GM18508 (cell line): Measurements from ENCODE around the gene CDH16.

ENCODE experiments used
- ATAC-seq: cut with Tn5 transposase; IDR thresholded peaks from one replicate; pipeline ENCODE4 v1.9.1; 2021; ENCODE audit warnings: moderate number of reproducible peaks; ENCODE audit not compliant: insufficient read depth, unreplicated experiment

CDH16 gene

GRCh38 chr16:66928702-66929388, 10.2 kb upstream of the CDH16 start:
- no peak for ATAC-seq

- no peak for ATAC-seq
Observed at GRCh38 chr16:66927918-66928649, 9.4 kb upstream of the CDH16 start.

- no peak for ATAC-seq
Observed at GRCh38 chr16:66926961-66927436, 8.3 kb upstream of the CDH16 start.

- ATAC-seq = no peak
Observed at GRCh38 chr16:66926171-66926947, 7.7 kb upstream of the CDH16 start.

GRCh38 chr16:66925322-66925840, 6.7 kb upstream of the CDH16 start, which contains the start of gene RRAD:
Gene RRAD (minus strand): TSS chr16:66925535. CDS start chr16:66925179, 356 bp downstream.
- ATAC-seq = no peak

- ATAC-seq = no peak
Observed at GRCh38 chr16:66924527-66925321, 6.0 kb upstream of the CDH16 start.

GRCh38 chr16:66923866-66924265, 5.2 kb upstream of the CDH16 start:
- no peak for ATAC-seq

GRCh38 chr16:66923247-66923731, 4.6 kb upstream of the CDH16 start:
- no peak for ATAC-seq

- no peak for ATAC-seq
Observed at GRCh38 chr16:66921729-66922450, 3.2 kb upstream of the CDH16 start.

GRCh38 chr16:66920924-66921680, 2.4 kb upstream of the CDH16 start:
- ATAC-seq = no peak

- no peak for ATAC-seq
Observed at GRCh38 chr16:66920299-66920590, 1.6 kb upstream of the CDH16 start.

- no peak for ATAC-seq
Observed at GRCh38 chr16:66919569-66920298, 1.0 kb upstream of the CDH16 start.

GRCh38 chr16:66918355-66918754, 330 bp downstream of the CDH16 start:
- ATAC-seq = no peak

GRCh38 chr16:66917741-66918140, 944 bp downstream of the CDH16 start:
- ATAC-seq = no peak

- no peak for ATAC-seq
Observed at GRCh38 chr16:66916518-66916917, 2.2 kb downstream of the CDH16 start.

GRCh38 chr16:66915041-66915440, 3.6 kb downstream of the CDH16 start:
- ATAC-seq = no peak

- no peak for ATAC-seq
Observed at GRCh38 chr16:66914541-66914940, 4.1 kb downstream of the CDH16 start.

GRCh38 chr16:66913711-66914110, 5.0 kb downstream of the CDH16 start:
- no peak for ATAC-seq
